B cell (primary cell): ENCODE measurements around the gene DLGAP5. TPM values are rescaled to one million over a fixed set of nuclear protein-coding genes. Genes with fewer than 3 reads are reported as not detected.

ENCODE experiments used
- ATAC-seq: fragments of 200-7000 bp; cut with Tn5 transposase; one replicate; pipeline ENCODE4 v1.10.0; 2021; ENCODE audit warnings: low read depth, mild to moderate bottlenecking, moderate number of reproducible peaks, moderate library complexity
- CTCF ChIA-PET: fragments of 350-600 bp; sonication (Branson Sonifier 250); formaldehyde crosslinking; loops from one replicate; lab custom pipeline; 2021; ENCODE audit warnings: antibody characterized with exemption, inconsistent platforms; lab: Charles Lee
- POLR2A ChIA-PET: fragments of 350-600 bp; sonication (Branson Sonifier 250); formaldehyde crosslinking; loops from one replicate; lab custom pipeline; 2021; ENCODE audit warnings: antibody characterized with exemption; lab: Charles Lee
- DNase-seq: peaks from one replicate; pipeline ENCODE4 v3.0.0; 2013
- H2AFZ ChIP-seq: 2 replicates; pipeline ENCODE4 v1.6.1; 2012; ENCODE audit warnings: mild to moderate bottlenecking, low read depth, low read length; ENCODE audit not compliant: insufficient read depth, poor library complexity, severe bottlenecking
- H3K27ac ChIP-seq, 2 donors: 1 replicate in 1 of 2; 2 replicates in 1 of 2; pipeline ENCODE4 v1.5.1; 2012 to 2013; ENCODE audit warnings: low read length in 2 of 2, mild to moderate bottlenecking in 2 of 2, moderate library complexity in 1 of 2
- H3K27me3 ChIP-seq, 4 experiments: fragments of 200-600 bp in 1 of 4; sonication (generic) in 1 of 4; replicated peaks in 1 of 4; 1 replicate in 2 of 4; 2 replicates in 2 of 4; pipeline versions ENCODE4 v1.6.1 to v1.7.0; 2013 to 2016; ENCODE audit warnings: low read length in 3 of 4, mild to moderate bottlenecking in 2 of 4, mixed read lengths in 1 of 4, moderate library complexity in 1 of 4; ENCODE audit not compliant: insufficient read depth in 4 of 4, control insufficient read depth in 3 of 4; ENCODE audit errors: control extremely low read depth in 1 of 4
- H3K36me3 ChIP-seq, 2 experiments: replicated peaks in 1 of 2; 1 replicate in 1 of 2; 2 replicates in 1 of 2; pipeline versions ENCODE4 v1.6.1 to v1.7.1; 2013; ENCODE audit warnings: low read length in 1 of 2; ENCODE audit not compliant: insufficient read depth in 2 of 2, control insufficient read depth in 1 of 2; ENCODE audit errors: control extremely low read depth in 1 of 2, extremely low read depth in 1 of 2
- H3K4me1 ChIP-seq, 2 donors: fragments of 200-600 bp in 1 of 2; sonication (generic) in 1 of 2; 1 replicate in 1 of 2; 2 replicates in 1 of 2; pipeline versions ENCODE4 v1.5.1 to v1.6.1; 2013 to 2017; ENCODE audit warnings: low read length in 2 of 2; ENCODE audit not compliant: control insufficient read depth in 2 of 2, insufficient read depth in 2 of 2
- H3K4me2 ChIP-seq: replicated peaks from 2 replicates; pipeline ENCODE3; 2012; ENCODE audit warnings: mild to moderate bottlenecking, low read depth, low read length; ENCODE audit not compliant: poor library complexity, severe bottlenecking
- H3K4me3 ChIP-seq, 5 experiments: fragments of 200-600 bp in 1 of 5; sonication (generic) in 1 of 5; 1 replicate in 3 of 5; 2 replicates in 2 of 5; pipeline versions ENCODE4 v1.5.1 to v1.7.0; 2011 to 2016; ENCODE audit warnings: low read length in 4 of 5, mild to moderate bottlenecking in 4 of 5, low read depth in 2 of 5, control low read depth in 1 of 5, moderate library complexity in 1 of 5; ENCODE audit not compliant: insufficient read depth in 1 of 5; ENCODE audit errors: control extremely low read depth in 1 of 5, extremely low read depth in 1 of 5
- H3K79me2 ChIP-seq: fragments of 200-600 bp; sonication (generic); one replicate; pipeline ENCODE4 v1.6.0; 2016; ENCODE audit warnings: low read length; ENCODE audit not compliant: control insufficient read depth, insufficient read depth
- H3K9ac ChIP-seq: fragments of 200-600 bp; sonication (generic); 2 replicates; pipeline ENCODE4 v1.6.1; 2017; ENCODE audit warnings: mild to moderate bottlenecking, low read length, moderate library complexity
- H3K9me3 ChIP-seq, 3 donors: one replicate each; pipeline versions ENCODE4 v1.6.1 to v1.7.1; 2013; ENCODE audit warnings: low read length in 2 of 3; ENCODE audit not compliant: control insufficient read depth in 2 of 3, insufficient read depth in 1 of 3; ENCODE audit errors: control extremely low read depth in 1 of 3
- H4K20me1 ChIP-seq: 2 replicates; pipeline ENCODE4 v1.6.0; 2012; ENCODE audit warnings: mild to moderate bottlenecking, low read length; ENCODE audit not compliant: insufficient read depth, control insufficient read depth, poor library complexity, severe bottlenecking
- H3K27ac Mint-ChIP-seq: one replicate; pipeline ENCODE4 v1.8.0; 2021; ENCODE audit warnings: mixed read lengths
- H3K27me3 Mint-ChIP-seq: one replicate; pipeline ENCODE4 v1.8.0; 2021; ENCODE audit warnings: mixed read lengths
- H3K4me1 Mint-ChIP-seq: one replicate; pipeline ENCODE4 v1.8.0; 2021; ENCODE audit warnings: mixed read lengths
- H3K4me3 Mint-ChIP-seq: one replicate; pipeline ENCODE4 v1.8.0; 2021; ENCODE audit warnings: mixed read lengths
- H3K9me3 Mint-ChIP-seq: one replicate; pipeline ENCODE4 v1.8.0; 2022; ENCODE audit warnings: mixed read lengths; ENCODE audit not compliant: insufficient read depth
- CTCF ChIP-seq: fragments of 200-600 bp; IDR thresholded peaks from one replicate; pipeline ENCODE4 v1.8.0; 2022; ENCODE audit warnings: antibody characterized with exemption, mild to moderate bottlenecking
- EZH2 ChIP-seq: IDR thresholded peaks from 2 replicates; pipeline ENCODE4 v1.6.1; 2012; ENCODE audit warnings: borderline replicate concordance, low read depth, mild to moderate bottlenecking, moderate library complexity, low read length; ENCODE audit not compliant: insufficient read depth, poor library complexity, severe bottlenecking
- WGBS: methylation state at CpG from one replicate; pipeline ENCODE4 v1.1.5; 2013; ENCODE audit warnings: missing lambda C conversion rate; ENCODE audit not compliant: insufficient coverage; 5-methylcytosine and 5-hydroxymethylcytosine counted together
- intact Hi-C: fragments of 100-400 bp; cut with micrococcal nuclease; formaldehyde crosslinking; loops from one replicate; pipeline ENCODE4 v1.10.0; 2022
- polyA plus RNA-seq: library from polyadenylated mRNA; depleted of rRNA; stranded (reverse); fragments of >200 nt; gene quantifications from 2 replicates; pipeline ENCODE4 v1.2.3, GENCODE V29; 2012
- total RNA-seq, 2 donors: library from RNA; stranded (reverse); fragments of 120-200 nt in 1 of 2; gene quantifications; 1 replicate in 1 of 2; 2 replicates in 1 of 2; pipeline versions ENCODE4 v1.2.3 to v1.2.4, GENCODE V29; 2013 to 2022

DLGAP5 gene
- total and polyA plus RNA-seq, 2 donors (not counting 1 experiment from before 2014, with no cell fraction given) = 0.12 TPM; not detected in 1

GRCh38 chr14:55114720-55115119, 76.7 kb downstream of the DLGAP5 start:
- ChIA-PET CTCF (no interaction called here), POLR2A (no interaction called here)
- no peaks in the 10 kb centered on the region for H4K20me1 ChIP-seq
- 100% methylated on average over 1 of the region's 2 CpGs for WGBS
- Mint-ChIP-seq H3K27ac (no peak overlapping the region), H3K4me3 (no peak overlapping the region), H3K27me3 (peaks cover 4% of the 10 kb centered on the region), H3K9me3 (no peaks in the 10 kb centered on the region), H3K4me1 (no peaks in the 10 kb centered on the region)
- intact Hi-C loops = no loop called here
- DNase-seq (no peak), ATAC-seq (no peak)
- no peak overlapping the region for H3K4me3 ChIP-seq
- no peaks in the 10 kb centered on the region for H3K79me2 ChIP-seq
- no peak overlapping the region for H2AFZ ChIP-seq
- H3K9ac ChIP-seq = no peak overlapping the region
- no peaks in the 10 kb centered on the region for H3K36me3 ChIP-seq
- no peaks in the 10 kb centered on the region for H3K9me3 ChIP-seq
- no peaks in the 10 kb centered on the region for H3K27me3 ChIP-seq
- no peak overlapping the region for H3K27ac ChIP-seq
- H3K4me1 ChIP-seq = no peaks in the 10 kb centered on the region
- TF ChIP-seq EZH2 (no peak), CTCF (no peak)
- no peak overlapping the region for H3K4me2 ChIP-seq

DNA sequence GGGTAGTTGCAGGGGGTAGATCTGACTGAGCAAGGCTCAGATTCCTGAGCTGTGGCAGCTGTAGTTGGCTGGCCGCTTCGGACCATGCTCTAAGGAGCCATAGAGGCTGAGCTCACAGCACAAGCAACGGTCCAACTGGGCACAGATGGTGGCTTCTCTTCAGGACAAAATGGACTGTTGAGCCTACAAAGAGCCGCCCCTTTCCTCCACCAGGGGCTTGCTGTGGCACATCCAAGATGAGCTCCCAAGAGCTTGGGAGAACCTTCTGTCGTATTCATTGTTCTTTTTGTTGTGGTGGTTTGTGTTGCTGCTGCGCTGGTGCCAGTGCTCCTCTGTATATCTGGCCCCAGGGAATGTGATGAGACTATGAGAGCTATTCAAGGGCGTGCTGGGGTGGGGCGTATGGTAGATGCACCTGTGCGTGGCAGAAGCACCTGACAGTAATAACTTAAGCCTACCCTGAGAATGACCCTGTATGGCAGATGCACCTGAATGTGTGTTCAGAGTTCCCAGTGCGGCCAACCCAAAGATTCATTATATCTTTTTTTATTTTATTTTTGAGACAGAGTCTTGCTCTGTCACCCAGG, 80.2 kb downstream of the DLGAP5 start:
- no peaks in the 10 kb centered on the region for H3K36me3 ChIP-seq
- no peak overlapping the region for H3K27ac Mint-ChIP-seq
- ChIA-PET POLR2A (no interaction called here), CTCF (no interaction called here)
- no peaks in the 10 kb centered on the region for H3K9me3 ChIP-seq
- no peak for TF ChIP-seq CTCF
- TF ChIP-seq EZH2 = no peak
- H3K27me3 ChIP-seq = no peaks in the 10 kb centered on the region
- H3K79me2 ChIP-seq = no peaks in the 10 kb centered on the region
- peaks cover 4% of the 10 kb centered on the region for H3K27me3 Mint-ChIP-seq
- DNase-seq (no peak), ATAC-seq (no peak)
- H3K4me1 ChIP-seq = no peaks in the 10 kb centered on the region
- no peak overlapping the region for H2AFZ ChIP-seq
- peaks cover 3% of the 10 kb centered on the region for H3K4me1 Mint-ChIP-seq
- H3K4me2 ChIP-seq = no peak overlapping the region
- 92% methylated on average over 8 of the region's 10 CpGs for WGBS
- no peak overlapping the region for H3K27ac ChIP-seq
- H3K9ac ChIP-seq = no peak overlapping the region
- intact Hi-C loops = no loop called here
- no peak overlapping the region for H3K4me3 ChIP-seq
- no peak overlapping the region for H3K4me3 Mint-ChIP-seq
- H4K20me1 ChIP-seq = no peaks in the 10 kb centered on the region
- H3K9me3 Mint-ChIP-seq = no peaks in the 10 kb centered on the region
